PFSK-1 (cell line): Measurements from ENCODE around the gene OAF.

Source experiments
- POLR2AphosphoS5 ChIP-seq: IDR thresholded peaks from 2 replicates; pipeline ENCODE4 v1.6.1; 2012; ENCODE audit warnings: low read depth, mild to moderate bottlenecking, control low read depth, low read length, moderate library complexity
- SIN3A ChIP-seq: IDR thresholded peaks from 2 replicates; pipeline ENCODE4 v1.6.1; 2012; ENCODE audit warnings: mild to moderate bottlenecking, low read length, moderate library complexity, borderline replicate concordance; ENCODE audit not compliant: insufficient read depth
- TF ChIP-seq, protein P1 (sequence below), 2 experiments: IDR thresholded peaks; 2 replicates each; pipeline versions ENCODE4 v1.6.1 to v1.8.0; 2011 to 2012; ENCODE audit warnings: low read depth in 2 of 2, low read length in 2 of 2, control low read depth in 1 of 2, inconsistent platforms in 1 of 2, mild to moderate bottlenecking in 1 of 2, moderate library complexity in 1 of 2; ENCODE audit not compliant: insufficient read depth in 1 of 2

GRCh38 chr11:120254788-120255518 is 44.1 kb downstream of the OAF start:
- TF ChIP-seq, protein P1, sequence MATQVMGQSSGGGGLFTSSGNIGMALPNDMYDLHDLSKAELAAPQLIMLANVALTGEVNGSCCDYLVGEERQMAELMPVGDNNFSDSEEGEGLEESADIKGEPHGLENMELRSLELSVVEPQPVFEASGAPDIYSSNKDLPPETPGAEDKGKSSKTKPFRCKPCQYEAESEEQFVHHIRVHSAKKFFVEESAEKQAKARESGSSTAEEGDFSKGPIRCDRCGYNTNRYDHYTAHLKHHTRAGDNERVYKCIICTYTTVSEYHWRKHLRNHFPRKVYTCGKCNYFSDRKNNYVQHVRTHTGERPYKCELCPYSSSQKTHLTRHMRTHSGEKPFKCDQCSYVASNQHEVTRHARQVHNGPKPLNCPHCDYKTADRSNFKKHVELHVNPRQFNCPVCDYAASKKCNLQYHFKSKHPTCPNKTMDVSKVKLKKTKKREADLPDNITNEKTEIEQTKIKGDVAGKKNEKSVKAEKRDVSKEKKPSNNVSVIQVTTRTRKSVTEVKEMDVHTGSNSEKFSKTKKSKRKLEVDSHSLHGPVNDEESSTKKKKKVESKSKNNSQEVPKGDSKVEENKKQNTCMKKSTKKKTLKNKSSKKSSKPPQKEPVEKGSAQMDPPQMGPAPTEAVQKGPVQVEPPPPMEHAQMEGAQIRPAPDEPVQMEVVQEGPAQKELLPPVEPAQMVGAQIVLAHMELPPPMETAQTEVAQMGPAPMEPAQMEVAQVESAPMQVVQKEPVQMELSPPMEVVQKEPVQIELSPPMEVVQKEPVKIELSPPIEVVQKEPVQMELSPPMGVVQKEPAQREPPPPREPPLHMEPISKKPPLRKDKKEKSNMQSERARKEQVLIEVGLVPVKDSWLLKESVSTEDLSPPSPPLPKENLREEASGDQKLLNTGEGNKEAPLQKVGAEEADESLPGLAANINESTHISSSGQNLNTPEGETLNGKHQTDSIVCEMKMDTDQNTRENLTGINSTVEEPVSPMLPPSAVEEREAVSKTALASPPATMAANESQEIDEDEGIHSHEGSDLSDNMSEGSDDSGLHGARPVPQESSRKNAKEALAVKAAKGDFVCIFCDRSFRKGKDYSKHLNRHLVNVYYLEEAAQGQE (IDR thresholded peaks at IDR 0.05; ENCODE audit: insufficient read depth in 1 of 2, low read depth in 2 of 2, low read length in 2 of 2): no peak
- TF ChIP-seq SIN3A: no peak
- TF ChIP-seq POLR2AphosphoS5: no peak
